ENCODE results near the gene TFPT. TPM values are rescaled to one million over a fixed set of nuclear protein-coding genes. Genes with fewer than 3 reads are reported as not detected.

The TFPT gene
- total and polyA plus RNA-seq, 2 of the 13 experiments (the other 11 are each of a cell fraction or from before 2014, with no cell fraction given), result 8.4 to 10.7 TPM

DNA sequence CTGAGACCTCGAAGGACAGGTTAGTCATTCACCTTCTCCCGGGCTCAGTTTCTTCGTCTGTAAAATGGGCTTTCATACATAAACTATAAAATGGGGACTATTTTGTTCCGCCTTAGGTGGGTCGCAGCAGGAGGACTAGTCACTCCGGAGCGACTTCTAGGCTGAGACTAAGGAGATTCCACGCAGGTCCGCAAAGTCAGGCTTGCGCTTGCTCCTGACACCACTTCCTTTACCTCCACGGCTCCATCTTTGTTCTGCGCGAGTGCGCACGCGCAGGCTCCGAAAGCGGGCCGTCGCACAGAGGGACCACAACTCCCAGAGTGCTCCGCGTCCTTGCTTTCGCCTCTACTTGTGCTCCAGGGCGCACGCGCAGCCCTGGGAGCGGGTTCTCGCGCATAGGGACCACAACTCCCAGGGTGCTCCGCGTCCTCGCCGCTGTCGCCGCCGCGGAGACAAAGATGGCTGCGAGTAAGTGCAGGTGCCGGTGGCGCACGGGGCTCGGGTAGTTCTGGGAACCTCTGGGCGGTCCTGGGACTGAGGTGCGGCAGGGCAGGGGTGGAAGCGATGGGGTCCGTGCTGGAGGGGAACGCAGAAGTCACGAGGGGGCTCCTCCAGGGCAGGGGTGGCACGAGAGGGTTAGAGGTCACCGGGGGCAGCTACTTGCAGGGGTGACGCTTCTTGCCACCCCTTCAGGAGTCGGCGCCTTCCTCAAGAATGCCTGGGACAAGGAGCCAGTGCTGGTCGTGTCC lies 12.9 kb downstream of the TFPT start, which contains the start of gene NDUFA3 (continued):
- TF ChIP-seq, protein P1, sequence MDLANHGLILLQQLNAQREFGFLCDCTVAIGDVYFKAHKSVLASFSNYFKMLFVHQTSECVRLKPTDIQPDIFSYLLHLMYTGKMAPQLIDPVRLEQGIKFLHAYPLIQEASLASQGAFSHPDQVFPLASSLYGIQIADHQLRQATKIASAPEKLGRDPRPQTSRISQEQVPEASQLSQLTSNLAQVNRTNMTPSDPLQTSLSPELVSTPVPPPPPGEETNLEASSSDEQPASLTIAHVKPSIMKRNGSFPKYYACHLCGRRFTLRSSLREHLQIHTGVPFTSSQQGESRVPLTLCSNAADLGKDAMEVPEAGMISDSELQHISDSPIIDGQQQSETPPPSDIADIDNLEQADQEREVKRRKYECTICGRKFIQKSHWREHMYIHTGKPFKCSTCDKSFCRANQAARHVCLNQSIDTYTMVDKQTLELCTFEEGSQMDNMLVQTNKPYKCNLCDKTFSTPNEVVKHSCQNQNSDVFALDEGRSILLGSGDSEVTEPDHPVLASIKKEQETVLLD (CRISPR knock-in tag; IDR thresholded peaks at IDR 0.05; ENCODE audit: low read depth), result peak; percentile 76; the same call in 1 of the 2 replicates
- TF ChIP-seq ZNF878 (CRISPR knock-in tag; IDR thresholded peaks at IDR 0.05) (no peak), BHLHE40 (IDR thresholded peaks at IDR 0.05; ENCODE audit: low read length) (no peak), HDAC2 (CRISPR knock-in tag; IDR thresholded peaks at IDR 0.05) (peak; percentile 76), CEBPB (IDR thresholded peaks at IDR 0.05; ENCODE audit: borderline replicate concordance, low read depth, low read length) (no peak), SOX5 (CRISPR knock-in tag; IDR thresholded peaks at IDR 0.05; ENCODE audit: borderline replicate concordance) (no peak; the same call in 1 of the 2 replicates), IKZF4 (CRISPR knock-in tag; IDR thresholded peaks at IDR 0.05; ENCODE audit: borderline replicate concordance, low read depth, not compliant biosample characterization) (no peak), ZNF121 (CRISPR knock-in tag; IDR thresholded peaks at IDR 0.05) (no peak), RBAK (CRISPR knock-in tag; IDR thresholded peaks at IDR 0.05) (no peak), TCF7 (IDR thresholded peaks at IDR 0.05; ENCODE audit: low read depth) (no peak), ZNF432 (CRISPR knock-in tag; IDR thresholded peaks at IDR 0.05; ENCODE audit: borderline replicate concordance) (no peak), MYC (CRISPR knock-in tag; IDR thresholded peaks at IDR 0.05; ENCODE audit: borderline replicate concordance) (peak; percentile 50; the same call in 1 of the 2 replicates)
- TF ChIP-seq, protein P2, sequence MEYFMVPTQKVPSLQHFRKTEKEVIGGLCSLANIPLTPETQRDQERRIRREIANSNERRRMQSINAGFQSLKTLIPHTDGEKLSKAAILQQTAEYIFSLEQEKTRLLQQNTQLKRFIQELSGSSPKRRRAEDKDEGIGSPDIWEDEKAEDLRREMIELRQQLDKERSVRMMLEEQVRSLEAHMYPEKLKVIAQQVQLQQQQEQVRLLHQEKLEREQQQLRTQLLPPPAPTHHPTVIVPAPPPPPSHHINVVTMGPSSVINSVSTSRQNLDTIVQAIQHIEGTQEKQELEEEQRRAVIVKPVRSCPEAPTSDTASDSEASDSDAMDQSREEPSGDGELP (IDR thresholded peaks at IDR 0.05; ENCODE audit: borderline replicate concordance, low read depth), result no peak; the same call in 1 of the 2 replicates
- TF ChIP-seq, protein P3, sequence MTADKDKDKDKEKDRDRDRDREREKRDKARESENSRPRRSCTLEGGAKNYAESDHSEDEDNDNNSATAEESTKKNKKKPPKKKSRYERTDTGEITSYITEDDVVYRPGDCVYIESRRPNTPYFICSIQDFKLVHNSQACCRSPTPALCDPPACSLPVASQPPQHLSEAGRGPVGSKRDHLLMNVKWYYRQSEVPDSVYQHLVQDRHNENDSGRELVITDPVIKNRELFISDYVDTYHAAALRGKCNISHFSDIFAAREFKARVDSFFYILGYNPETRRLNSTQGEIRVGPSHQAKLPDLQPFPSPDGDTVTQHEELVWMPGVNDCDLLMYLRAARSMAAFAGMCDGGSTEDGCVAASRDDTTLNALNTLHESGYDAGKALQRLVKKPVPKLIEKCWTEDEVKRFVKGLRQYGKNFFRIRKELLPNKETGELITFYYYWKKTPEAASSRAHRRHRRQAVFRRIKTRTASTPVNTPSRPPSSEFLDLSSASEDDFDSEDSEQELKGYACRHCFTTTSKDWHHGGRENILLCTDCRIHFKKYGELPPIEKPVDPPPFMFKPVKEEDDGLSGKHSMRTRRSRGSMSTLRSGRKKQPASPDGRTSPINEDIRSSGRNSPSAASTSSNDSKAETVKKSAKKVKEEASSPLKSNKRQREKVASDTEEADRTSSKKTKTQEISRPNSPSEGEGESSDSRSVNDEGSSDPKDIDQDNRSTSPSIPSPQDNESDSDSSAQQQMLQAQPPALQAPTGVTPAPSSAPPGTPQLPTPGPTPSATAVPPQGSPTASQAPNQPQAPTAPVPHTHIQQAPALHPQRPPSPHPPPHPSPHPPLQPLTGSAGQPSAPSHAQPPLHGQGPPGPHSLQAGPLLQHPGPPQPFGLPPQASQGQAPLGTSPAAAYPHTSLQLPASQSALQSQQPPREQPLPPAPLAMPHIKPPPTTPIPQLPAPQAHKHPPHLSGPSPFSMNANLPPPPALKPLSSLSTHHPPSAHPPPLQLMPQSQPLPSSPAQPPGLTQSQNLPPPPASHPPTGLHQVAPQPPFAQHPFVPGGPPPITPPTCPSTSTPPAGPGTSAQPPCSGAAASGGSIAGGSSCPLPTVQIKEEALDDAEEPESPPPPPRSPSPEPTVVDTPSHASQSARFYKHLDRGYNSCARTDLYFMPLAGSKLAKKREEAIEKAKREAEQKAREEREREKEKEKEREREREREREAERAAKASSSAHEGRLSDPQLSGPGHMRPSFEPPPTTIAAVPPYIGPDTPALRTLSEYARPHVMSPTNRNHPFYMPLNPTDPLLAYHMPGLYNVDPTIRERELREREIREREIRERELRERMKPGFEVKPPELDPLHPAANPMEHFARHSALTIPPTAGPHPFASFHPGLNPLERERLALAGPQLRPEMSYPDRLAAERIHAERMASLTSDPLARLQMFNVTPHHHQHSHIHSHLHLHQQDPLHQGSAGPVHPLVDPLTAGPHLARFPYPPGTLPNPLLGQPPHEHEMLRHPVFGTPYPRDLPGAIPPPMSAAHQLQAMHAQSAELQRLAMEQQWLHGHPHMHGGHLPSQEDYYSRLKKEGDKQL (CRISPR knock-in tag; IDR thresholded peaks at IDR 0.05; ENCODE audit: low read depth), result no peak
- TF ChIP-seq, protein P4, sequence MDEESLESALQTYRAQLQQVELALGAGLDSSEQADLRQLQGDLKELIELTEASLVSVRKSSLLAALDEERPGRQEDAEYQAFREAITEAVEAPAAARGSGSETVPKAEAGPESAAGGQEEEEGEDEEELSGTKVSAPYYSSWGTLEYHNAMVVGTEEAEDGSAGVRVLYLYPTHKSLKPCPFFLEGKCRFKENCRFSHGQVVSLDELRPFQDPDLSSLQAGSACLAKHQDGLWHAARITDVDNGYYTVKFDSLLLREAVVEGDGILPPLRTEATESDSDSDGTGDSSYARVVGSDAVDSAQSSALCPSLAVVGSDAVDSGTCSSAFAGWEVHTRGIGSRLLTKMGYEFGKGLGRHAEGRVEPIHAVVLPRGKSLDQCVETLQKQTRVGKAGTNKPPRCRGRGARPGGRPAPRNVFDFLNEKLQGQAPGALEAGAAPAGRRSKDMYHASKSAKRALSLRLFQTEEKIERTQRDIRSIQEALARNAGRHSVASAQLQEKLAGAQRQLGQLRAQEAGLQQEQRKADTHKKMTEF (CRISPR knock-in tag; IDR thresholded peaks at IDR 0.05), result peak; percentile 59; the same call in 1 of the 2 replicates
- TF ChIP-seq, protein P5, sequence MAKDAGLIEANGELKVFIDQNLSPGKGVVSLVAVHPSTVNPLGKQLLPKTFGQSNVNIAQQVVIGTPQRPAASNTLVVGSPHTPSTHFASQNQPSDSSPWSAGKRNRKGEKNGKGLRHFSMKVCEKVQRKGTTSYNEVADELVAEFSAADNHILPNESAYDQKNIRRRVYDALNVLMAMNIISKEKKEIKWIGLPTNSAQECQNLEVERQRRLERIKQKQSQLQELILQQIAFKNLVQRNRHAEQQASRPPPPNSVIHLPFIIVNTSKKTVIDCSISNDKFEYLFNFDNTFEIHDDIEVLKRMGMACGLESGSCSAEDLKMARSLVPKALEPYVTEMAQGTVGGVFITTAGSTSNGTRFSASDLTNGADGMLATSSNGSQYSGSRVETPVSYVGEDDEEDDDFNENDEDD (CRISPR knock-in tag; IDR thresholded peaks at IDR 0.05; ENCODE audit: borderline replicate concordance), result peak; percentile 57; the same call in 1 of the 2 replicates
- TF ChIP-seq, protein P6, sequence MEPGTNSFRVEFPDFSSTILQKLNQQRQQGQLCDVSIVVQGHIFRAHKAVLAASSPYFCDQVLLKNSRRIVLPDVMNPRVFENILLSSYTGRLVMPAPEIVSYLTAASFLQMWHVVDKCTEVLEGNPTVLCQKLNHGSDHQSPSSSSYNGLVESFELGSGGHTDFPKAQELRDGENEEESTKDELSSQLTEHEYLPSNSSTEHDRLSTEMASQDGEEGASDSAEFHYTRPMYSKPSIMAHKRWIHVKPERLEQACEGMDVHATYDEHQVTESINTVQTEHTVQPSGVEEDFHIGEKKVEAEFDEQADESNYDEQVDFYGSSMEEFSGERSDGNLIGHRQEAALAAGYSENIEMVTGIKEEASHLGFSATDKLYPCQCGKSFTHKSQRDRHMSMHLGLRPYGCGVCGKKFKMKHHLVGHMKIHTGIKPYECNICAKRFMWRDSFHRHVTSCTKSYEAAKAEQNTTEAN (CRISPR knock-in tag; conservative IDR thresholded peaks at IDR 0.05), result no peak
